ENCODE data around the gene PPP1R26. TPM values are rescaled to one million over a fixed set of nuclear protein-coding genes. Genes with fewer than 3 reads are reported as not detected.
A peak's percentile ranks its signal among the peaks of the same experiment; 100 is the strongest.

Gene PPP1R26
- total and polyA plus RNA-seq, 2 of the 13 experiments (the other 11 are each of a cell fraction or from before 2014, with no cell fraction given), result 8.6 to 11.6 TPM

DNA sequence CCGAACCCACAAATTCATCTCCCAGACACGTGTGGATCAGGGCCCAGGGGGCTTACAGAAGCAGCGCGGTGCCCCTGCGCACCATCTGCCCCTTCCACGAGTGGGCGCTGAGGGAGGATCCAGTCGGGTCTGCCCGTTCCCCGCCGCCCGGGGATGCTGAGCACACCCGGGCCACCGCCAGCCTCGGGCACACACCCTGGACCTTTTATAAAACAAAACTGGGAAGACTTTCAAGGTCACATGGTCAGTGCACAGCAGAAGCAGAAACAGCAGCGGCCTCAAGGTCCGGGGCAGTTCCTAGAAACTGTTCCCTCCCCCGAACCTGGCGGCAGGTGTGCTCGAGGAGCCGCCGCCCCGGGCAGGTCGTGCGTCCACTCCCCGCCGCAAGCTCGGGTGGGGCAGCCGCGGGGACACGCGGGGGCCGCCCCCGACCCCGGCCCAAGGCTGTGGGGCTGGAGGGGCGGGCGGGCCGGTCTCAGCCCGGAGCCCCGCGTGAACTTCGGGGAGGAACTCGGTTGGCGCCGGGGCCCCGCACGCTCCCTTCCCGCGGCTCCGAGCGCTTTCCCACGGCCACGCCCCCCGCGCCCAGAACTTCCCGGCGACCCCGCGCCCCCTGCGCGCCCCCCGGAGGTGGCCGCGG lies 633 bp upstream of the PPP1R26 start (continued):
- TF ChIP-seq SP1 (IDR thresholded peaks at IDR 0.05) (no peak), SP1 (CRISPR knock-in tag; IDR thresholded peaks at IDR 0.05) (no peak), ATF3 (CRISPR knock-in tag; IDR thresholded peaks at IDR 0.05) (no peak), NCOA5 (CRISPR knock-in tag; IDR thresholded peaks at IDR 0.05) (no peak), ZNF766 (CRISPR knock-in tag; IDR thresholded peaks at IDR 0.05; ENCODE audit: borderline replicate concordance) (no peak), ZNF510 (CRISPR knock-in tag; IDR thresholded peaks at IDR 0.05; ENCODE audit: low read depth) (no peak), TBX3 (IDR thresholded peaks at IDR 0.05; ENCODE audit: borderline replicate concordance) (no peak), TGIF2 (CRISPR knock-in tag; IDR thresholded peaks at IDR 0.05) (no peak), ZFX (CRISPR knock-in tag; IDR thresholded peaks at IDR 0.05; ENCODE audit: low read depth) (peak; percentile 40), EHMT2 (IDR thresholded peaks at IDR 0.05; ENCODE audit: borderline replicate concordance, low read depth, low read length) (no peak), RFX1 (IDR thresholded peaks at IDR 0.05) (no peak), BORCS8-MEF2B (CRISPR knock-in tag; IDR thresholded peaks at IDR 0.05) (0 out of 2 replicates have a peak, but pooled peaks have one; percentile 38), HOXA3 (CRISPR knock-in tag; IDR thresholded peaks at IDR 0.05) (0 out of 2 replicates have a peak, but pooled peaks have one; percentile 3), FOXM1 (CRISPR knock-in tag; IDR thresholded peaks at IDR 0.05) (no peak), U2AF2 (IDR thresholded peaks at IDR 0.05; ENCODE audit: low read depth, low read length) (no peak), CCAR2 (optimal IDR thresholded peaks at IDR 0.05; ENCODE audit: low read depth, low read length) (no peak), MYC (CRISPR knock-in tag; IDR thresholded peaks at IDR 0.05; ENCODE audit: borderline replicate concordance) (0 out of 2 replicates have a peak, but pooled peaks have one; percentile 13), ZNF75D (CRISPR knock-in tag; IDR thresholded peaks at IDR 0.05; ENCODE audit: borderline replicate concordance) (no peak), IKZF1 (IDR thresholded peaks at IDR 0.05) (no peak), ZFP91 (CRISPR knock-in tag; IDR thresholded peaks at IDR 0.05; ENCODE audit: borderline replicate concordance) (peak; percentile 36; the same call in 1 of the 2 replicates), RAD51 (IDR thresholded peaks at IDR 0.05; ENCODE audit: borderline replicate concordance) (no peak), PAX8 (CRISPR knock-in tag; IDR thresholded peaks at IDR 0.05; ENCODE audit: borderline replicate concordance) (no peak), ZBTB3 (CRISPR knock-in tag; IDR thresholded peaks at IDR 0.05; ENCODE audit: borderline replicate concordance, low read depth) (no peak), TOPORS (CRISPR knock-in tag; IDR thresholded peaks at IDR 0.05) (no peak)
- TF ChIP-seq, protein P1, sequence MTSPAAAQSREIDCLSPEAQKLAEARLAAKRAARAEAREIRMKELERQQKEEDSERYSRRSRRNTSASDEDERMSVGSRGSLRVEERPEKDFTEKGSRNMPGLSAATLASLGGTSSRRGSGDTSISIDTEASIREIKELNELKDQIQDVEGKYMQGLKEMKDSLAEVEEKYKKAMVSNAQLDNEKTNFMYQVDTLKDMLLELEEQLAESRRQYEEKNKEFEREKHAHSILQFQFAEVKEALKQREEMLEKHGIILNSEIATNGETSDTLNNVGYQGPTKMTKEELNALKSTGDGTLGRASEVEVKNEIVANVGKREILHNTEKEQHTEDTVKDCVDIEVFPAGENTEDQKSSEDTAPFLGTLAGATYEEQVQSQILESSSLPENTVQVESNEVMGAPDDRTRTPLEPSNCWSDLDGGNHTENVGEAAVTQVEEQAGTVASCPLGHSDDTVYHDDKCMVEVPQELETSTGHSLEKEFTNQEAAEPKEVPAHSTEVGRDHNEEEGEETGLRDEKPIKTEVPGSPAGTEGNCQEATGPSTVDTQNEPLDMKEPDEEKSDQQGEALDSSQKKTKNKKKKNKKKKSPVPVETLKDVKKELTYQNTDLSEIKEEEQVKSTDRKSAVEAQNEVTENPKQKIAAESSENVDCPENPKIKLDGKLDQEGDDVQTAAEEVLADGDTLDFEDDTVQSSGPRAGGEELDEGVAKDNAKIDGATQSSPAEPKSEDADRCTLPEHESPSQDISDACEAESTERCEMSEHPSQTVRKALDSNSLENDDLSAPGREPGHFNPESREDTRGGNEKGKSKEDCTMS (CRISPR knock-in tag; conservative IDR thresholded peaks at IDR 0.05), result no peak
- TF ChIP-seq, protein P2, sequence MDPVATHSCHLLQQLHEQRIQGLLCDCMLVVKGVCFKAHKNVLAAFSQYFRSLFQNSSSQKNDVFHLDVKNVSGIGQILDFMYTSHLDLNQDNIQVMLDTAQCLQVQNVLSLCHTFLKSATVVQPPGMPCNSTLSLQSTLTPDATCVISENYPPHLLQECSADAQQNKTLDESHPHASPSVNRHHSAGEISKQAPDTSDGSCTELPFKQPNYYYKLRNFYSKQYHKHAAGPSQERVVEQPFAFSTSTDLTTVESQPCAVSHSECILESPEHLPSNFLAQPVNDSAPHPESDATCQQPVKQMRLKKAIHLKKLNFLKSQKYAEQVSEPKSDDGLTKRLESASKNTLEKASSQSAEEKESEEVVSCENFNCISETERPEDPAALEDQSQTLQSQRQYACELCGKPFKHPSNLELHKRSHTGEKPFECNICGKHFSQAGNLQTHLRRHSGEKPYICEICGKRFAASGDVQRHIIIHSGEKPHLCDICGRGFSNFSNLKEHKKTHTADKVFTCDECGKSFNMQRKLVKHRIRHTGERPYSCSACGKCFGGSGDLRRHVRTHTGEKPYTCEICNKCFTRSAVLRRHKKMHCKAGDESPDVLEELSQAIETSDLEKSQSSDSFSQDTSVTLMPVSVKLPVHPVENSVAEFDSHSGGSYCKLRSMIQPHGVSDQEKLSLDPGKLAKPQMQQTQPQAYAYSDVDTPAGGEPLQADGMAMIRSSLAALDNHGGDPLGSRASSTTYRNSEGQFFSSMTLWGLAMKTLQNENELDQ (CRISPR knock-in tag; IDR thresholded peaks at IDR 0.05; ENCODE audit: borderline replicate concordance), result no peak

All from HepG2 (cell line).